H9 (cell line): ENCODE data around the gene DCAF8. TPM values are rescaled to one million over a fixed set of nuclear protein-coding genes. Genes with fewer than 3 reads are reported as not detected.

Experiments
- DNase-seq: peaks from one replicate; pipeline ENCODE4 v3.0.0-alpha.2; 2017
- H2AFZ ChIP-seq: one replicate; pipeline ENCODE4 v1.6.1; 2013; ENCODE audit warnings: mild to moderate bottlenecking, low read length, control low read depth, moderate library complexity
- H2AK5ac ChIP-seq: 2 replicates; pipeline ENCODE4 v1.6.1; 2013; ENCODE audit warnings: low read length, control low read depth, mixed read lengths; ENCODE audit not compliant: insufficient read length
- H2BK120ac ChIP-seq: one replicate; pipeline ENCODE4 v1.6.1; 2013; ENCODE audit warnings: low read depth, mild to moderate bottlenecking, low read length, control low read depth, inconsistent platforms; ENCODE audit not compliant: poor library complexity, severe bottlenecking
- H2BK12ac ChIP-seq: 2 replicates; pipeline ENCODE4 v1.6.1; 2013; ENCODE audit warnings: low read length, control low read depth, mixed read lengths, low read depth; ENCODE audit not compliant: insufficient read length
- H2BK15ac ChIP-seq: 2 replicates; pipeline ENCODE4 v1.6.1; 2013; ENCODE audit warnings: low read depth, low read length, control low read depth
- H2BK20ac ChIP-seq: one replicate; pipeline ENCODE4 v1.6.1; 2013; ENCODE audit warnings: low read depth, mild to moderate bottlenecking, low read length, control low read depth, inconsistent platforms; ENCODE audit not compliant: poor library complexity, severe bottlenecking
- H2BK5ac ChIP-seq: 2 replicates; pipeline ENCODE4 v1.6.1; 2013; ENCODE audit warnings: low read length, control low read depth, mixed read lengths; ENCODE audit not compliant: insufficient read length
- H3K14ac ChIP-seq: 2 replicates; pipeline ENCODE4 v1.6.1; 2013; ENCODE audit warnings: low read length, control low read depth; ENCODE audit not compliant: insufficient read depth
- H3K18ac ChIP-seq: 2 replicates; pipeline ENCODE4 v1.6.1; 2013; ENCODE audit warnings: low read depth, mild to moderate bottlenecking, mixed read lengths, low read length, control low read depth; ENCODE audit not compliant: insufficient read length
- H3K23ac ChIP-seq: 2 replicates; pipeline ENCODE4 v1.6.1; 2013; ENCODE audit warnings: low read length, control low read depth, mixed read lengths, low read depth; ENCODE audit not compliant: insufficient read length
- H3K23me2 ChIP-seq: 2 replicates; pipeline ENCODE4 v1.6.1; 2013; ENCODE audit warnings: low read depth, mild to moderate bottlenecking, mixed read lengths, low read length, control low read depth; ENCODE audit not compliant: insufficient read length, poor library complexity, severe bottlenecking
- H3K27ac ChIP-seq: 2 replicates; pipeline ENCODE4 v1.5.1; 2013; ENCODE audit warnings: low read length, control low read depth, mixed read lengths, low read depth; ENCODE audit not compliant: insufficient read length
- H3K27me3 ChIP-seq: 2 replicates; pipeline ENCODE4 v1.6.1; 2013; ENCODE audit warnings: low read length, control low read depth, inconsistent platforms; ENCODE audit not compliant: insufficient read depth
- H3K4ac ChIP-seq: 2 replicates; pipeline ENCODE4 v1.6.1; 2013; ENCODE audit warnings: low read depth, mild to moderate bottlenecking, control low read depth, inconsistent platforms, low read length, moderate library complexity
- H3K4me1 ChIP-seq: 2 replicates; pipeline ENCODE4 v1.6.1; 2013; ENCODE audit warnings: low read length, control low read depth, inconsistent platforms; ENCODE audit not compliant: insufficient read depth
- H3K4me2 ChIP-seq: 2 replicates; pipeline ENCODE4 v1.6.1; 2013; ENCODE audit warnings: low read length, control low read depth, mixed read lengths; ENCODE audit not compliant: insufficient read length, insufficient read depth
- H3K56ac ChIP-seq: 2 replicates; pipeline ENCODE4 v1.6.1; 2013; ENCODE audit warnings: low read depth, mild to moderate bottlenecking, mixed read lengths, low read length, control low read depth; ENCODE audit not compliant: insufficient read length
- H3K79me1 ChIP-seq: 2 replicates; pipeline ENCODE4 v1.6.1; 2013; ENCODE audit warnings: low read depth, mild to moderate bottlenecking, moderate library complexity, low read length, control low read depth, inconsistent platforms; ENCODE audit not compliant: insufficient read depth, poor library complexity, severe bottlenecking
- H3K79me2 ChIP-seq: 2 replicates; pipeline ENCODE4 v1.6.1; 2013; ENCODE audit warnings: low read length, control low read depth, inconsistent platforms; ENCODE audit not compliant: insufficient read depth
- H3K9ac ChIP-seq: 2 replicates; pipeline ENCODE4 v1.6.1; 2013; ENCODE audit warnings: low read length, control low read depth, mixed read lengths; ENCODE audit not compliant: insufficient read length; ENCODE audit errors: extremely low read depth
- H3K9me3 ChIP-seq: one replicate; pipeline ENCODE4 v1.6.1; 2013; ENCODE audit warnings: low read depth, low read length, inconsistent platforms; ENCODE audit not compliant: control insufficient read depth
- H3T11ph ChIP-seq: one replicate; pipeline ENCODE4 v1.6.1; 2013; ENCODE audit warnings: mild to moderate bottlenecking, low read length, control low read depth, inconsistent platforms
- H4K20me1 ChIP-seq: one replicate; pipeline ENCODE4 v1.6.1; 2013; ENCODE audit not compliant: control insufficient read depth, insufficient read length, insufficient read depth
- H4K5ac ChIP-seq: 2 replicates; pipeline ENCODE4 v1.6.1; 2013; ENCODE audit warnings: low read depth, mild to moderate bottlenecking, mixed read lengths, low read length, control low read depth; ENCODE audit not compliant: insufficient read length
- H4K8ac ChIP-seq: replicated peaks from 2 replicates; pipeline ENCODE4 v1.6.1; 2013; ENCODE audit warnings: low read length, control low read depth, mixed read lengths, low read depth; ENCODE audit not compliant: insufficient read length
- H4K91ac ChIP-seq: 2 replicates; pipeline ENCODE4 v1.6.1; 2013; ENCODE audit warnings: low read depth, mild to moderate bottlenecking, moderate library complexity, mixed read lengths, low read length, control low read depth; ENCODE audit not compliant: insufficient read length
- H3K27ac Mint-ChIP-seq, 3 experiments: 2 replicates in 2 of 3; 3 replicates in 1 of 3; pipeline ENCODE4 v1.8.0; 2020 to 2021; ENCODE audit warnings: mixed read lengths in 3 of 3, mild to moderate bottlenecking in 1 of 3, moderate library complexity in 1 of 3
- H3K27me3 Mint-ChIP-seq: 2 replicates; pipeline ENCODE4 v1.8.0; 2021; ENCODE audit warnings: low read depth, mild to moderate bottlenecking, moderate library complexity, mixed read lengths
- H3K36me3 Mint-ChIP-seq, 3 experiments: 2 replicates in 2 of 3; 3 replicates in 1 of 3; pipeline ENCODE4 v1.8.0; 2020 to 2021; ENCODE audit warnings: low read depth in 3 of 3, mixed read lengths in 3 of 3; ENCODE audit not compliant: insufficient read depth in 1 of 3
- H3K4me1 Mint-ChIP-seq, 2 experiments: 2 replicates each; pipeline ENCODE4 v1.8.0; 2020; ENCODE audit warnings: mixed read lengths in 2 of 2
- H3K4me3 Mint-ChIP-seq, 2 experiments: 2 replicates in 1 of 2; 3 replicates in 1 of 2; pipeline ENCODE4 v1.8.0; 2020 to 2021; ENCODE audit warnings: mild to moderate bottlenecking in 2 of 2, mixed read lengths in 2 of 2, moderate library complexity in 1 of 2
- H3K9me3 Mint-ChIP-seq, 2 experiments: 2 replicates in 1 of 2; 3 replicates in 1 of 2; pipeline ENCODE4 v1.8.0; 2020; ENCODE audit warnings: mild to moderate bottlenecking in 2 of 2, mixed read lengths in 2 of 2, moderate library complexity in 1 of 2
- WGBS: extraction: QIAGEN DNeasy Blood & Tissue Kit; methylation state at CpG from one replicate; pipeline ENCODE4 v1.1.7; 2013; ENCODE audit warnings: missing lambda C conversion rate, low lambda C conversion rate, mixed read lengths; ENCODE audit not compliant: insufficient read length; ENCODE audit errors: extremely low coverage; 5-methylcytosine and 5-hydroxymethylcytosine counted together
- total RNA-seq: library from RNA; stranded (reverse); gene quantifications from 2 replicates; pipeline ENCODE4 v1.2.1, GENCODE V29; 2021
- TF ChIP-seq, protein P1 (sequence below): fragments of 200-600 bp; sonication (generic); conservative IDR thresholded peaks from 3 replicates; pipeline ENCODE4 v1.8.0; 2021; ENCODE audit warnings: antibody characterized with exemption, mild to moderate bottlenecking

The DCAF8 gene
- total RNA-seq, 1 experiment from 2014 or later: 106 TPM

GRCh38 chr1:160307118-160307791 lies 44.9 kb upstream of the DCAF8 start:
- no peak overlapping the region for H3K14ac ChIP-seq
- no peak overlapping the region for H3K9ac ChIP-seq
- DNase-seq: peak; percentile 86
- no peaks in the 10 kb centered on the region for H3K27me3 ChIP-seq
- no peak overlapping the region for H2AK5ac ChIP-seq
- H4K91ac ChIP-seq: no peak overlapping the region
- peak overlapping the region; percentile 75 to 94 (median 81); a peak in 5 of 7 replicates for H3K27ac Mint-ChIP-seq
- peaks cover 2% of the 10 kb centered on the region for H4K20me1 ChIP-seq
- no peaks in the 10 kb centered on the region for H3K79me1 ChIP-seq
- H3K4me2 ChIP-seq: peak overlapping the region; percentile 15
- H4K5ac ChIP-seq: no peak overlapping the region
- no peaks in the 10 kb centered on the region for H3K9me3 ChIP-seq
- H3K23ac ChIP-seq: no peak overlapping the region
- peak overlapping the region; percentile 17 to 60; a peak in 4 of 5 replicates for H3K4me3 Mint-ChIP-seq
- no peaks in the 10 kb centered on the region for H3K9me3 Mint-ChIP-seq
- no peak overlapping the region for H2BK12ac ChIP-seq
- no peak overlapping the region for H4K8ac ChIP-seq
- no peak overlapping the region for H2BK5ac ChIP-seq
- TF ChIP-seq, protein P1, sequence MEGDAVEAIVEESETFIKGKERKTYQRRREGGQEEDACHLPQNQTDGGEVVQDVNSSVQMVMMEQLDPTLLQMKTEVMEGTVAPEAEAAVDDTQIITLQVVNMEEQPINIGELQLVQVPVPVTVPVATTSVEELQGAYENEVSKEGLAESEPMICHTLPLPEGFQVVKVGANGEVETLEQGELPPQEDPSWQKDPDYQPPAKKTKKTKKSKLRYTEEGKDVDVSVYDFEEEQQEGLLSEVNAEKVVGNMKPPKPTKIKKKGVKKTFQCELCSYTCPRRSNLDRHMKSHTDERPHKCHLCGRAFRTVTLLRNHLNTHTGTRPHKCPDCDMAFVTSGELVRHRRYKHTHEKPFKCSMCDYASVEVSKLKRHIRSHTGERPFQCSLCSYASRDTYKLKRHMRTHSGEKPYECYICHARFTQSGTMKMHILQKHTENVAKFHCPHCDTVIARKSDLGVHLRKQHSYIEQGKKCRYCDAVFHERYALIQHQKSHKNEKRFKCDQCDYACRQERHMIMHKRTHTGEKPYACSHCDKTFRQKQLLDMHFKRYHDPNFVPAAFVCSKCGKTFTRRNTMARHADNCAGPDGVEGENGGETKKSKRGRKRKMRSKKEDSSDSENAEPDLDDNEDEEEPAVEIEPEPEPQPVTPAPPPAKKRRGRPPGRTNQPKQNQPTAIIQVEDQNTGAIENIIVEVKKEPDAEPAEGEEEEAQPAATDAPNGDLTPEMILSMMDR: no peak
- H2BK120ac ChIP-seq: no peak overlapping the region
- H3K79me2 ChIP-seq: no peaks in the 10 kb centered on the region
- no peaks in the 10 kb centered on the region for H3K27me3 Mint-ChIP-seq
- no peak overlapping the region for H2BK15ac ChIP-seq
- H3K4ac ChIP-seq: no peak overlapping the region
- peaks cover 29 to 35% of the 10 kb centered on the region in 2 experiments for H3K4me1 Mint-ChIP-seq
- no peaks in the 10 kb centered on the region for H3K23me2 ChIP-seq
- no peak overlapping the region for H2AFZ ChIP-seq
- H3T11ph ChIP-seq: no peak overlapping the region
- no peak overlapping the region for H2BK20ac ChIP-seq
- H3K27ac ChIP-seq: no peak overlapping the region
- H3K36me3 Mint-ChIP-seq: peaks cover 44 to 78% (median 77%) of the 10 kb centered on the region in 3 experiments
- H3K56ac ChIP-seq: no peak overlapping the region
- peaks cover 10% of the 10 kb centered on the region for H3K4me1 ChIP-seq
- no CpG with 5 or more reads among the region's 13 CpGs for WGBS
- H3K18ac ChIP-seq: no peak overlapping the region
